ENCODE results near the gene EIF1.
"Not testable (repeated sequence)": the region's sequence is repeated elsewhere in the genome, so short reads cannot be mapped to it uniquely, and the experiment has no call there.

Gene EIF1

DNA sequence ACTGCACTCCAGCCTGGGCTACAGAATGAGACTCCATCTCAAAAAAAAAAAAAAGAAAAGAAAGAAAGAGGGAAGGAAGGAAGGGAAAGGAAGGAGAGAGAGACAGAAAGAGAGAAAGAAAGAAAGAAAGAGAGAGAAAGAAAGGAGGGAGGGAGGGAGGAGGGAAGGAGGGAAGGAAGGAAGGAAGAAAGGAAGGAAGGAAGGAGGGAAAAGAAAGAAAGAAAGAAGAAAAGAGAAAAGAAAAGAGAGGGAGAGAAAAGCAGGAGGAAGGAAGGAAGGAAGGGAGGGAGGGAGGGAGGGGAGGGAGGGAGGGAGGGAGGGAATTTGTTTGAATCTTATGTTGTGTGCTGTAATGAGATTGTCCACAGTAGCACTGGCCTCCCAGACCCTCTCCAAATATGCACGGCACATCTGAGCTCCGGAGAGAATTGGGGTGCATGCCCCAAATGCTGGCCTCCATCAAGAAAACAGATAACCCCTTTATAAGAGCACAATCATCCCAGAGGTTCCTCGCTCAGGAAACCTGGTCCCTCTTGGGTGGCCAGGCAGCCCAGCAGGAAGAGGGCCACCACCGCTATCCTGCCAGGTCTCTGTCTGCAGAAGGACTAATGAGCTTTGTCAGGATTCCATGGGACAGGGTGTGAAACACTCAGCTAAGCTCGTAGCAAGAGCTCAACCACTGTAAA is 8.8 kb upstream of the EIF1 start:
- no peak for DNase-seq

DNA sequence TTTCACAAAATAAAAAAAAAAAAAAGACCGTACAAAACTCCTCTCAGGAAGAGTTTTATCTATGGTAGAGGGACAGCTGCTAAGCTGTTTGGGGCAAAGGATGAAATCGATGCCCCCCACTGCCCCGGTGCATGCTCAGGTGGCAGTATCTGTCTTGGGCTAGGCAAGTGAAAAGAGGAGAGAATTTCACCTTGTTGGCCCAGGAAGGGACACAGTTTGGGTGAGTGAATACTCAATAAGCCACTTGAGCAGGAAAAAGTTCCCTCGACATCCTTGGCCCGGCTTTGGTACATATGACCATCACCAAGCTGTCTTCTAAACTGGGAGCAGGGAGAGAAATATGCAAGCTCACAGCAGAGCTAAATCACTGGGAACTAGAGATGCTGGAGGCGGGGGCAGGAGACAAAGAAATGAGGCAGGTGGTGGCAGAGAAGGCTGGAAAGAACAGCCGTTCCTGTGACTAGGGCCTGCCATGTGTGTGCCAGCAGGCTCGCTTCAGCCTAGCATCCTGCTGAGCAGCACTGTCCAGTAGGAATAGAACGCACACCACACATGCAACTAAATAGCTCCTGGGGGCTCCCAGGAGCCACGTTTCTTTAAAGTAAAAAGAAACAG is 8.2 kb upstream of the EIF1 start:
- peak; percentile 49 for DNase-seq

DNA sequence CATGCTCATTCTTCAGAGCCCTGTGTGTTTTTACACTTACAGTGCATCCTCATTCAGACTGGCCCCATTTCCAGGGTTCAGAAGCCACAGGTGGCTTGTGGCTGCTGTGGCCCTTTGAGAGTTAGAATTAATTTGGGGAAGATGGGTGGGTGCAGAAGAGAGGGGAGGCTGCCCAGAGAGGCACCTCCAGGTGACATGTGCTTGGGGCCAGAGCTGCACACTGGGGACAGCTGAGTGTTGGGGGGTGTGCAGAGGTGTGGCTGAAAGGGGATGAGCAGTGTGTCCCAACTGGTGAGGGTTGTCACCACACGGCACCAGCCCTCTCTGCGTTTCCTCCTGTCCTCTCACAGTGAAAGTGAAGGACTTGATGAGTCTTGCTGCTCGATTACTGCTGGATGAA is 6.9 kb upstream of the EIF1 start:
- DNase-seq: no peak

DNA sequence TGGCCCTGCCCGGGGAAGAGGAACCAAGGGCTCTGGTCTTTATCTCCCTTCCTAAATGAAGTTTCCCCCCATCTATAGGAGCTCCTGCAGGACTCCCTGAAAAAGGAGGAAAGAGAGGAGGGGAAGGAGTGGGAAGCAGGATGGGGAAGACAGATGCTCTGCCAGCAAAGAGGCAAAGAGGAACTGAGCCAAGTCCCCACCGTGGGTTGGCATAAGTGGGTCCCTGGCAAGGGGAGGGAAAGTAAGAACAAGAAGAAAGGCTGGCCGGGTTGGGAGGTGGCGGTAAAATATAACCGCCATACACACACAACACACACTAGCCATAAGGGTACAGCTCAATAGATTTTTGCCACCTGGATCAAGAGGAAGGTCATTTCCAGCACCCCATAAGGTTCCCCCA is 6.1 kb upstream of the EIF1 start:
- DNase-seq: no peak

DNA sequence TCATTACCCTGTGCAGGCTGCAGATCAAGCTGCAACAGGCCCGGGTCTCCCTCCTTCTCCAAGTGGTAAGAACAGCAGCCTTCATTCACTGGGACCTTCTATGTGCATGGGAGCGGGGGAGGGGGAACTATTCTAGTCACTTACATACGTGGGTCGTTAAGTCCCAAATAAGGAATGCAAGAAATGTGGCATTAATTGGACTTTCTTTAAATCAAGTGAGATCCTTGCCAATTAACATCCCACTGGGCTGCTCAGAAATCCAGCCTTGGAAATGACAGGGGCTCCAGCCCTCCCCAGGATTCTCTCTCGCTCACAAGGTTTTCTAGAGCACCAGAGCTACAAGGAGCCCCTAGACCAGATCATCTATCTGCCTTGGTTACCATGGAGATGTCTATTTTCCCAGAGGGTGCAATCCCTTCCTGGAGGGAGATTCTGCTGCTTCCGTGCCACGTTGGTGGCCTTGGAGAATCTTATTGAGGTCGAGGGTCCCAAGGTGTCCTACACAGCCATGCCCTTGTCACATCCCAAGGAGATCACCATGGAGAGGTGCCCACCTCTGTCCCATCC is 5.2 kb upstream of the EIF1 start:
- peak; percentile 45 for DNase-seq

DNA sequence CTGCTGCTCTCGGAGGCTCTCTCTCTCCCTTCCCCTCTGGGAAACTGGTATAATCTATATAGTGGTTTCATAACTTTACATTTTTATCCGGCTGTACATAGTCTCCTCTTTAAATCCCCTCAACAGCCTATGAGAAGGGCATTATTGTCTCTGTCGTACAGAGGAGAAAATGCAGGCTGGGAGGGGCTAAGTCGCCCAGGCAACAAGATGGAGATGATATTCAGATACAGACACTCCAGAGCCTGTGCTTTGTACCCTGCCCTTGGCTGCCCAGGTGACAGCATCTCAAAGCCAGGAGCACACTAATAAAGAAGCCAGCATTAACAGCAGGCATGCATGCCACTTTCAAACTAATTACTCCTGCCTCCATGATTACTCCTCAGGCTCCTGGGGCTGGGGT is 4.7 kb upstream of the EIF1 start:
- peak; percentile 20 for DNase-seq

DNA sequence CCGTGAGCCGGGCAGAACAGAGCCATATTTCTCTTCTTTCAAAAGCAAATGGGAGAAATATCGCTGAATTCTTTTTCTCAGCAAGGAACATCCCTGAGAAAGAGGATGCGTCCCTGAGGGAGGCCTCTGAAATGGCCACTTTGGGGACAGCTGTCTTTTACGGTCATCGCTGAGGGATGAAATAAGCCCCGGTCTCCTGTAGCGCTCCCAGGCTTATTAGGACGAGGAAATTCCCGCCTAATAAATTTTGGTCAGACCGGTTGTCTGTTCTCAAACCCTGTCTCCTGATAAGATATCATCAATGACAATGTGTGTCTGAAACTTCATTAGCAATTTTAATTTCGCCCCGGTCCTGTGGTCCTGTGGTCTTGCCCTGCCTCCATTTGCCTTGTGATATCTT is 2.9 kb upstream of the EIF1 start:
- DNase-seq: not testable (repeated sequence)

DNA sequence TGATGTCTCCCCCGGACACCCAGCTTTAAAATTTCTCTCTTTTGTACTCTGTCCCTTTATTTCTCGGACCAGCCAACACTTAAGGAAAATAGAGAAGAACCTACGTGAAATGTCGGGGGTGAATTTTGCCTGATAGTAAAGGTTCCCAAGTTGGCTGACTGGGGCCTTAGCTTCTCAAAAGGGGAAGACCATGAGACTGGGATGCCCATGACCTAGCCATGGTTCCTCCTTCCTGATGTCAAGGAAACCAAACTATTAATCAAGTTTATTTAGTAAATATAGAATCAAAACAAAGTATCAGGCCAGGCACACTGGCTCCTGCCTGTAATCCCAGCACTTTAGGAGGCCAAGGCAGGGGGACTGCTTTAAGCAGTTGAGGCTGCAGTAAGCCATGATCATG is 2.4 kb upstream of the EIF1 start:
- DNase-seq: no peak

DNA sequence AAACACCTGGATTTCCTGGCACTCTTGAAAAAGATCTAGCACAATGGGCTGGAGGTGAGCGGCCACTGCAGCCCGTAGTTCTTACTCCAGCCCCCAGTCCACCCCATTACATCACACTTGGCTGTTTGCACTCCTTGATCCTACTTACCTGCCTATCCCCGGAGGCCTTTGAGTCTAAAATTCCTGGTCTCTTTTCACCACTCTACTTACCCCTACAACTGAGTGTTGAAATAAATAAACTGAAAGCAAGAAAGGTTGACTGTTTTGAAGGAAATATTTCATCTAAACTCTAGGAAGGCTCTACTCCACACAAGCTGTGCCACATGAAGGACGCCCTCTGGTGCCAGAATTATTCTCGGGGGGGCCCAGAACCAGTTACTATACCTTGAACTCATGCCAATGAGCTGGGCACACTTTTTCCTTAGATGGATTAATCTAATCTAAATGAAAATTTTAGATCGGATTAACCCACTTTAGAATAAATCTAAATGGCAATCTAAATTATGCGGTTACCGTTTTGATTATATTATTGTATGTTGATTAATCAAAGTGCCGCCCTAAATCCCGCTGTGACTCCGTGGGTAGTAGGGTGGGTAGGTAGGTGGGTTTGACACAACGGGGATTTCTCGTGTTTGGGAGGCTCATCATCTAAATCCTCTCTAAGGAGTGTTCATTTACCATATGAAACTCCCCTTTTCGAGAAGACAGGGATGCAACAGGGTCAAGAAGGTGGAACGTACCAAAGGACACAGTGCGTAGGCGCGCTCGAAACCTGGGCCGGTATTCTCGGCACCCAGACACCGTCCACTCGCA is 651 bp upstream of the EIF1 start:
- DNase-seq: peak; percentile 72

DNA sequence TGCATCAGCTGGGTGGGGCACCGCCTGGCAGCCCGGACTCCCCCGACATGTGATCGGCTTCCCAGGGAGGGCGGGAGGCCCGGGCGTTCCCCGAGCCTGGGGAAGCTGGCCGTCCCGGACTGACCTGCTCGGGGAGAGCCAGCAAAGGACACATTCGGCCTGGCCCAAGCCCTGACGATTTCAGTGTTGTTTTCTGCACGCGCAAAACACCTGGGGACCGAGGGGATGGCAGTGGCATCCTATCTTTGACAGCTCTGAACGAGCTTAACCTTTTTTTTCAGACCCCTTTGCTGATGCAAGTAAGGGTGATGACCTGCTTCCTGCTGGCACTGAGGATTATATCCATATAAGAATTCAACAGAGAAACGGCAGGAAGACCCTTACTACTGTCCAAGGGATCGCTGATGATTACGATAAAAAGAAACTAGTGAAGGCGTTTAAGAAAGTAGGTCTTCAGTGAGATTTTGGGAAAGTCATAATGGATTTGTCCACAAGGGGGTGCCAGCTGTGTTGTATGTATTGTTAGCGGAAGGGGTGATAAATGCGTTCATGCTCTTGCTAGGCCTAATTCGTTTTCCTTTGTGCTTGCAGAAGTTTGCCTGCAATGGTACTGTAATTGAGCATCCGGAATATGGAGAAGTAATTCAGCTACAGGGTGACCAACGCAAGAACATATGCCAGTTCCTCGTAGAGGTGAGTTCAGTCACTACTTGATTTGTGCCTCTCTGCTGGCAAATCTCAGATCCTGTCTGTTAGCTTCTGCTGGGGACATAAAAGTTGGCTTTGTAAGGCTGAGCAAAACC is 1.0 kb downstream of the EIF1 start:
- peak; percentile 40 for DNase-seq

DNA sequence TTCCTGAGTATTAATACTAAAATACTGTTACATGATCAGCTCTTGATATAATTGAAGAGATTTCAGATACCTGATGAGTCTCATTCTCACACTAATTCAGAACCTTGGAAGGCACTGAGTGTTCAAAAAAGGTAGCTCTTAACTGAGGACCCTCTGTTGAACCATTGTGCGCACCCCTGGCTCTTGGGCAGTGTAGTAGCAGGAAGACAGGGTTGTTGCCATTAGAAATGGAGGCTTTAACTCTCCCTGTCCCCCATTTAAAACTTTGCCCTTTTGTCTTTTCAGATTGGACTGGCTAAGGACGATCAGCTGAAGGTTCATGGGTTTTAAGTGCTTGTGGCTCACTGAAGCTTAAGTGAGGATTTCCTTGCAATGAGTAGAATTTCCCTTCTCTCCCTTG is 1.8 kb downstream of the EIF1 start:
- DNase-seq: no peak

DNA sequence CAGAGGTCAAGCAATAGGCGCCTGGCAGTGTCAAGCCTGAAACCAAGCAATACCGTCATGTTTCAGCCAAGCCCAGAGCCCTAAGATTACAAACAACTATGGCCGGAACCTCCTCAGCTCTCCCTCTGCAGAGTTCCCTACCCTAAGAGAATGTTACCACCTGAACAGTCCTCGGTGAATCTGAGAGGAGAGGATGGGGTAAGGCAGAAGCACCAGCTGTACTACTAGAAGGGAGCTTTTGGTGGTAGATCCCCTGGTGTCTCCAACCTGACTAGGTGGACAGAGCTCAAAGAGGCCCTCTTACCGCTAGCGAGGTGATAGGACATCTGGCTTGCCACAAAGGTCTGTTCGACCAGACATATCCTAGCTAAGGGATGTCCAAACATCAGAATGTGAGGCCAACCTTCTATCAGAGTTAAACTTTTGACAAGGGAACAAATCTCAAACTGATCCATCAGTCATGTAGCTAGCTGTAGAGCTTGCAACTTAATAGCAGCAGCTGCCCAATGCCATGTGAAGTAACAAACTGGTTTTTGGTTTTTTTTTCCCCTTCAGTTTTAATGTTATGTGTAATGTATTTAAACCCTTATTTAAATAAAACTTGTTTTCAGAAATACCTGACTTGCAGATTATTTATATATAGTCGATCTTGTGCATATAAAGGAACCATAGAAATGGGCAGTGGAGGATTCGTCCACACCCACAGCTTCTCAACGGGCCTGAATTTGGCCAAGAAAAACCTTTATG is 2.5 kb downstream of the EIF1 start:
- DNase-seq: no peak

DNA sequence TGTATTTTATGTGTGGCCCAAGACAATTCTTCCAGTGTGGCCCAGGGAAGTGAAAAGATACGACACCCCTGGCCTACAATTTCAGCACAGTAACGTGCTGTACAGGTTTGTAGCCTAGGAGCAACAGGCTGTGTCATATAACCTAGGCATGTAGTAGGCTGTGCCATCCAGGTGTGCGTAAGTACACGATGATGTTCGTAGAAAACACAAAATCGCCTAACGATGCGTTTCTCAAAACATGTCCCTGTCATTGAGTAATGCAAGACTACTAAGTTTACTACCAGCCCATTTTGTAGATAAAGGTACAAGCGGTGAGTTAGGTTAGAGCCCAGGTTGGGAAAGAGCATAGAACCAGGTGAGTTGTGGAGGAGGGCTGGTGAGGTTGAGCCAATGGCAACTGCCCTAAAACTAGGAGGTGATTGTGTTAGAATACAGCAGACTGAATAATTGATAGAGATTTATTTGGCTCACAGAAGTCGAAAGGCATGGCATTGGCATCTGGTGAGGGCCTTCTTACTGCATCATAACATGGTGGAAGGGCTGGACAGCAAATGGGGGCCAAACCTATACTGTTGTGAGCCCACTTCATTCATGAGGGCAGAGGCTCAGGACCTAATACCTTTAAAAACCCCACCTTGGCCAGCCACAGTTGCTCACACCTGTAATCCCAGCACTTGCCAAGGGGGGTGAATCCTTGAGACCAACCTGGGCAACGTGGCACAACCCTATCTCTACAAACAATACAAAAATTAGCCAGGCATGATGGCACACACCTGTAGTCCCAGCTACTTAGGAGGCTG is 4.2 kb downstream of the EIF1 start:
- no peak for DNase-seq

DNA sequence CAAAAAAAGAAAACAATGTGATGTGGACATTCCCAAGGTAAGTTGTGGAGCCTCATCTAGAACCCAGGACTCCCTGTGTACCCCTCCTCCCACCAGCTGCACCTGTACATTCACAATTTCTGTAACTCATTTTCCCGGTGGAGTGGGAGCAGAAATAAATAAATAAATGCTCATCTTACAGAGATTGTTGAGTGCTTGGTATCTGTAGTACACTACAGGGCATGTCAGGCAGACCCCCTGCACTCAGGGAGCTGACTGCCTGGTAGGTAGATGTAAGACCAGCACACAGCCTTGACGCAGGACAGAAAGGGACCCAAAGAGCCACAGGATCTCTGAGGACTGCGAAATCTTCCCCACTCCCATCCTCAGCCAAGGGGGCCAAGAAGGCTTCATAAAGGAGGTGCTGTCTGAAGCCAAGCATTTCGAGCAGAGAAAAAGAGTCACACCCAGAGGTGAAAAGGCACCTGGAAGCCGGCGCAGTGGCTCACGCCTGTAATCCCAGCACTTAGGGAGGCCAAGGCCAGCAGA is 6.5 kb downstream of the EIF1 start:
- DNase-seq: no peak

DNA sequence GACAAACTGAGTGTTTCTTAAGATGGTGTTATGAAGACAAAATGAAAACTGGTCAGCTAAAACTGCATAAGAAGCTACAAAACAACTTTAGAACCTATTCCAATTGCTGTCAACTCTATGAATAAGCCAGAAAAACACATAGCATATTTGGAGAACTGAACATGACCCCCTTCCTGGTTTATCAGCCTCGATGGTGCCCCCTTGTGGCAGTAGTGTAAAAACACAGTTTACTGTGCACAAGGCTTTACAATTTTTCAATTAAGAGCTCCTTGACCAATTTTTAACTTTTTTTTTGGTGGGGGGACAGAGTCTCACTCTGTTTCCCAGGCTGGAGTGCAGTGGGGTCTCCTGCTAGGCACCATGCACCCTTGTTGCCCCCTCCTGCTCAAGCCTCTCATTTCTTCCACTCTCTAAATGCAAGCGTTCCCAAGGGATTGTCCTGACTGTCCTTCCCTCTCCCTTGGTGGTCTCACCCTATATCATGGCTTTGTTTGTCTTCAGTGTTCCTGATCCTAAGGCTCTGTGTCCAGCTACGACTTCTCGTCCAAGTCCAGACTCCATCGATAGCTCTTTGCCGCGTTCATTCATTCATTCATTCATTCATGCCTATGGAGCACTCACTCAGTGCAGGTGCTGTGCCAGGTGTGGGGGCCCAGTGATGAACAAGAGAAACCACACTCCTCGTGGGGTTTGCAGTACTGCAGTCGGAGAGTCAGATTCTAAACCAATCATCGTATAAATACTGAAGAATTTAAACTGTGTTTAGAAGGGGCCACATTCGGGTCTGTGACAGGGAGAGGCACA is 7.5 kb downstream of the EIF1 start:
- peak; percentile 49 for DNase-seq

DNA sequence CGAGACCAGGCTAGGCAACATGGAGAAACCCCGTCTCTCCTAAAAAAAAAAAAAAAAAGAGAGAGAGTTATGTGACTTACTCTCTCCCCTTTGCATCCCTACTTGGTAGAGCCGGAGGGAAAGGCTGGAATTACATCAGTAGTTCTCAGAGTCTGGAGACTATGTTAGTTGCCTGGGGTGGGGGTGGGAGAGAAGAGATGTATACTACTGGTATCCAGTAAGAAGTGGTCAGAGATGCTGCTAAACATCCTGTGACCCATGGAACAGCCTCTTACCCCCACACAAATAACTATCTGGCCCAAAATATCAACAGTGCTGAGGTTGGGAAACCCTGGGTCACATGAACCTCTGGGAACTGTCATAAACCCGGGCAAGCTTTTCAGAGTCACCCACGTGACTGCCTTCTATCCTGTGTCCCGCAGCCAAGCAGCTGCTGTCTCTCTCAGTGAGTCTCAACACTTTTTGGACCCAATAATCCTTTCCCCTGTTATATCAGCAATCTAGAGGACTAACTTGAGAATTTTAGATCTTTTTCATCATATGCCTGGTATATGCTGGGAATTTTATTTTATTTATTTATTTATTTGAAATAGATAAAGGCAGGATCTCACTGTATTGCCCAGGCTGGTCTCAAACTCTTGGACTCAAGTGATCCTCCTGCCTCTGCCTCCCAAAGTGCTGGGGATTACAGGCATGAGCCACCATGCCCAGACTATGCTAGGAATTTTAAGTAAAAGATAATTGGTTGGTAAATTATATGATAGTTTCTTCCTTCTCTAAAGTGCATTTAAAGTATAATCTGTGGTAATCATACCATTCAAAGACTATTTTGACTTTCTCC is 8.7 kb downstream of the EIF1 start:
- DNase-seq: no peak

DNA sequence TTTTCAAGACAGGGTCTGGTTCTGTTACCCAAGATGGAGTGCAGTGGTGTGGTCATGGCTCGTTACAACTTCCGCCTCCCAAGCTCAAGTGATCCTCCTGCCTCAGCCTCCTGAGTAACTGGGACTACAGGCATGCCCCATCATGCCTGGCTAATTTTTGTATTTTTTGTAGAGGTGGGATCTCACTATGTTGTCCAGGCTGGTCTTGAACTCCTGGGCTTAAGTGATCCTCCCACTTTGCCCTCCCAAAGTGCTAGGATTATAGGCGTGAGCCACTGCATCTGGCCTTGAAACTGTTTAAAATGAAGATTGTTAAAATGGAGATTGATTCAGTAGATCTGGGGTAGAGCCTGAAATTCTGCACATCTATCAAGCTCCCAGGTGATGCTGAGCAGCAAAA is 12.2 kb downstream of the EIF1 start:
- not testable (repeated sequence) for DNase-seq

DNA sequence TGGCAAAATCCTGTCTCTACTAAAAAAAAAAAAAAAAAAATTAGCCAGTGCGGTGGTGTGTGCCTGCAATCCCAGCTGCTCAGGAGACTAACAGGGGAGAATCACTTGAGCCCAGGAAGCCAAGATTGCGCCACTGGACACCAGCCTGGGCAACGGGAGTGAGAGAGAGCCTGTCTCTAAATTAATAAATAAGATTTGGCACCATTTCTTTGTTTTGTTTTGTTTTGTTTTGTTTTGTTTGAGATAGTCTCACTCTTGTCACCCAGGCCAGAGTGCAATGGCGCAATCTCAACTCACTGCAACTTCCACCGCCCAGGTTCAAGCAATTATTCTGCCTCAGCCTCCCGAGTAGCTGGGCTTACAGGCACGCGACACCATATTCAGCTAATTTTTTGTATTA is 14.0 kb downstream of the EIF1 start:
- DNase-seq: no peak

All from NCI-H2227 treated with DMSO at 0.1 percent for 48 hours (cell line).